Amniotic stem cell (primary cell): ENCODE data around the gene SLC25A6.
"Not testable (repeated sequence)": the region's sequence is repeated elsewhere in the genome, so short reads cannot be mapped to it uniquely, and the experiment has no call there.

ENCODE experiments used
- DNase-seq: peaks from one replicate; lab custom pipeline; 2025; lab: John Stamatoyannopoulos, UW

Gene SLC25A6

GRCh38 chrX:1412551-1413161 is 20.7 kb upstream of the SLC25A6 start:
- no peak for DNase-seq

- DNase-seq, result no peak
Measured at GRCh38 chrX:1411326-1411725, 19.4 kb upstream of the SLC25A6 start.

GRCh38 chrX:1407035-1407434 is 15.1 kb upstream of the SLC25A6 start:
- no peak for DNase-seq

- not testable (repeated sequence) for DNase-seq
Measured at GRCh38 chrX:1405769-1406168, 13.9 kb upstream of the SLC25A6 start.

GRCh38 chrX:1403867-1404266 is 12.0 kb upstream of the SLC25A6 start:
- not testable (repeated sequence) for DNase-seq

GRCh38 chrX:1403228-1403627 is 11.3 kb upstream of the SLC25A6 start:
- no peak for DNase-seq

- DNase-seq, result no peak
Measured at GRCh38 chrX:1401611-1402430, 9.9 kb upstream of the SLC25A6 start.

- DNase-seq, result no peak
Measured at GRCh38 chrX:1400742-1401471, 9.0 kb upstream of the SLC25A6 start.

GRCh38 chrX:1400049-1400448 is 8.1 kb upstream of the SLC25A6 start:
- DNase-seq, result no peak

GRCh38 chrX:1398431-1399340 is 6.8 kb upstream of the SLC25A6 start:
- no peak for DNase-seq

GRCh38 chrX:1397441-1398270 is 5.7 kb upstream of the SLC25A6 start:
- no peak for DNase-seq

- DNase-seq, result no peak
Measured at GRCh38 chrX:1397001-1397400, 5.1 kb upstream of the SLC25A6 start.

- DNase-seq, result no peak
Measured at GRCh38 chrX:1395646-1396216, 3.8 kb upstream of the SLC25A6 start.

- DNase-seq, result no peak
Measured at GRCh38 chrX:1394731-1395501, 3.0 kb upstream of the SLC25A6 start.

GRCh38 chrX:1393871-1394615 is 2.1 kb upstream of the SLC25A6 start:
- DNase-seq, result no peak

- DNase-seq, result no peak
Measured at GRCh38 chrX:1392376-1393068, 609 bp upstream of the SLC25A6 start.

- no peak for DNase-seq
Measured at GRCh38 chrX:1391370-1391706, 575 bp downstream of the SLC25A6 start.

- no peak for DNase-seq
Measured at GRCh38 chrX:1390621-1391369, 1.1 kb downstream of the SLC25A6 start.
